HCT116 (cell line): ENCODE results near the gene DGCR8.

Source experiments
- CEBPB ChIP-seq: IDR thresholded peaks from 2 replicates; pipeline ENCODE4 v1.6.1; 2012; ENCODE audit warnings: low read depth
- ELF1 ChIP-seq: IDR thresholded peaks from 2 replicates; pipeline ENCODE4 v1.6.1; 2012; ENCODE audit warnings: low read depth, borderline replicate concordance
- POLR2A ChIP-seq: IDR thresholded peaks from 2 replicates; pipeline ENCODE4 v1.7.0; 2011; ENCODE audit warnings: borderline replicate concordance; ENCODE audit not compliant: insufficient read depth, insufficient read length; ENCODE audit errors: extremely low read depth
- POLR2AphosphoS5 ChIP-seq: IDR thresholded peaks from 2 replicates; pipeline ENCODE4 v1.6.1; 2011; ENCODE audit warnings: mild to moderate bottlenecking, low read depth, low read length, moderate library complexity
- RAD21 ChIP-seq: IDR thresholded peaks from 2 replicates; pipeline ENCODE4 v1.6.1; 2012; ENCODE audit warnings: low read depth, mild to moderate bottlenecking
- SRF ChIP-seq: IDR thresholded peaks from 2 replicates; pipeline ENCODE4 v1.6.1; 2012; ENCODE audit warnings: low read depth
- TCF7L2 ChIP-seq: IDR thresholded peaks from 2 replicates; pipeline ENCODE4 v1.7.0; 2011; ENCODE audit warnings: borderline replicate concordance, inconsistent platforms; ENCODE audit not compliant: insufficient read depth, insufficient read length; ENCODE audit errors: extremely low read depth
- YY1 ChIP-seq: IDR thresholded peaks from 2 replicates; pipeline ENCODE4 v1.6.1; 2011; ENCODE audit warnings: low read length, low read depth, moderate library complexity, mild to moderate bottlenecking; ENCODE audit not compliant: insufficient replicate concordance; ENCODE audit errors: extremely low read depth
- ZNF274 ChIP-seq: fragments of 200-500 bp; sonication (Bioruptor generic); IDR thresholded peaks from 2 replicates; pipeline ENCODE4 v1.6.1; 2014; ENCODE audit warnings: mild to moderate bottlenecking, low read depth, low read length, inconsistent platforms
- TF ChIP-seq, protein P1 (sequence below), 3 experiments: fragments of 200-600 bp in 1 of 3; sonication (generic) in 1 of 3; IDR thresholded peaks in 2 of 3; conservative IDR thresholded peaks in 1 of 3; 2 replicates each; pipeline ENCODE4 v1.5.1; 2012 to 2017; ENCODE audit warnings: low read depth in 2 of 3, low read length in 2 of 3, antibody characterized with exemption in 1 of 3, borderline replicate concordance in 1 of 3, control low read depth in 1 of 3, mild to moderate bottlenecking in 1 of 3, mixed read lengths in 1 of 3, mixed run types in 1 of 3, moderate library complexity in 1 of 3; ENCODE audit not compliant: insufficient read depth in 1 of 3
- TF ChIP-seq, protein P2 (sequence below): IDR thresholded peaks from 2 replicates; pipeline ENCODE4 v1.6.1; 2011; ENCODE audit warnings: mild to moderate bottlenecking, low read length, moderate library complexity; ENCODE audit not compliant: insufficient replicate concordance; ENCODE audit errors: extremely low read depth
- TF ChIP-seq, protein P3 (sequence below): IDR thresholded peaks from 2 replicates; pipeline ENCODE4 v1.6.1; 2012; ENCODE audit warnings: low read depth

DNA sequence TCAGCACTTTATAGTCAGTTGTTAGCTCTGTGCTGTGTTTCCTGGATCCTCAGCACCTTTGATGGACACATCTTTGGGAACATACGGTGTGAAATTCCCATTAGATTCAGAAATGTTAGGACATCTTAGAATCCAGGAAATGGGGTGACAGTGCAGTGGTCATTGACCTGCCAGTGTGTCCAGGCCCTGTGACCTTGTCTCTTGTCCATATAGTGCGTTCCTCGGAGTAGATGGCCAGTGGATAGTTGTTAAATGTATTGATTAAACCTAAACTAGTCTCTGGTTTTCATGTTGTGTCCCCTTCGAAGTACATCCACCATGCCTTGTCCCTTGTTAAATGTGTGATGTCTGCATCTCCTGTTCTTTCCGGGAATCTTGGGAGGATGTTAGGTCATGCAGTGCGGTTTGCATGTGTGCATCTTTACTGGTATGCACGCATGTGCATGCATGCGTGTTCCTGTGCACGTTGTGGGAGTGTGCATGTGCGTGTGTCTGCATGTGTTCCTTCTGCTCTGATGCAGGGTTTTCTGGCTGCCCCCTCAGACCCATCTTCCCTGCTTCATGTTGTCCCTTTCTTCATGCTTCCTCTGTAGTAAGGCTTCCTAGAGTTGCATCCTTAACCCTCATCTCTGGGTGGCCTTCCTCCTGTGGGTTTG, 4.0 kb downstream of the DGCR8 start:
- TF ChIP-seq POLR2A (no peak), TCF7L2 (no peak), SRF (no peak), ELF1 (no peak), POLR2AphosphoS5 (no peak), RAD21 (no peak), CEBPB (no peak), ZNF274 (no peak), YY1 (no peak)
- TF ChIP-seq, protein P1, sequence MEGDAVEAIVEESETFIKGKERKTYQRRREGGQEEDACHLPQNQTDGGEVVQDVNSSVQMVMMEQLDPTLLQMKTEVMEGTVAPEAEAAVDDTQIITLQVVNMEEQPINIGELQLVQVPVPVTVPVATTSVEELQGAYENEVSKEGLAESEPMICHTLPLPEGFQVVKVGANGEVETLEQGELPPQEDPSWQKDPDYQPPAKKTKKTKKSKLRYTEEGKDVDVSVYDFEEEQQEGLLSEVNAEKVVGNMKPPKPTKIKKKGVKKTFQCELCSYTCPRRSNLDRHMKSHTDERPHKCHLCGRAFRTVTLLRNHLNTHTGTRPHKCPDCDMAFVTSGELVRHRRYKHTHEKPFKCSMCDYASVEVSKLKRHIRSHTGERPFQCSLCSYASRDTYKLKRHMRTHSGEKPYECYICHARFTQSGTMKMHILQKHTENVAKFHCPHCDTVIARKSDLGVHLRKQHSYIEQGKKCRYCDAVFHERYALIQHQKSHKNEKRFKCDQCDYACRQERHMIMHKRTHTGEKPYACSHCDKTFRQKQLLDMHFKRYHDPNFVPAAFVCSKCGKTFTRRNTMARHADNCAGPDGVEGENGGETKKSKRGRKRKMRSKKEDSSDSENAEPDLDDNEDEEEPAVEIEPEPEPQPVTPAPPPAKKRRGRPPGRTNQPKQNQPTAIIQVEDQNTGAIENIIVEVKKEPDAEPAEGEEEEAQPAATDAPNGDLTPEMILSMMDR (IDR thresholded peaks at IDR 0.05 in 2 of 3, conservative IDR thresholded peaks at IDR 0.05 in 1 of 3; ENCODE audit: borderline replicate concordance in 1 of 3, insufficient read depth in 1 of 3, low read depth in 2 of 3, low read length in 2 of 3): no peak
- TF ChIP-seq, protein P2, sequence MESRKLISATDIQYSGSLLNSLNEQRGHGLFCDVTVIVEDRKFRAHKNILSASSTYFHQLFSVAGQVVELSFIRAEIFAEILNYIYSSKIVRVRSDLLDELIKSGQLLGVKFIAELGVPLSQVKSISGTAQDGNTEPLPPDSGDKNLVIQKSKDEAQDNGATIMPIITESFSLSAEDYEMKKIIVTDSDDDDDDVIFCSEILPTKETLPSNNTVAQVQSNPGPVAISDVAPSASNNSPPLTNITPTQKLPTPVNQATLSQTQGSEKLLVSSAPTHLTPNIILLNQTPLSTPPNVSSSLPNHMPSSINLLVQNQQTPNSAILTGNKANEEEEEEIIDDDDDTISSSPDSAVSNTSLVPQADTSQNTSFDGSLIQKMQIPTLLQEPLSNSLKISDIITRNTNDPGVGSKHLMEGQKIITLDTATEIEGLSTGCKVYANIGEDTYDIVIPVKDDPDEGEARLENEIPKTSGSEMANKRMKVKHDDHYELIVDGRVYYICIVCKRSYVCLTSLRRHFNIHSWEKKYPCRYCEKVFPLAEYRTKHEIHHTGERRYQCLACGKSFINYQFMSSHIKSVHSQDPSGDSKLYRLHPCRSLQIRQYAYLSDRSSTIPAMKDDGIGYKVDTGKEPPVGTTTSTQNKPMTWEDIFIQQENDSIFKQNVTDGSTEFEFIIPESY: no peak
- TF ChIP-seq, protein P3, sequence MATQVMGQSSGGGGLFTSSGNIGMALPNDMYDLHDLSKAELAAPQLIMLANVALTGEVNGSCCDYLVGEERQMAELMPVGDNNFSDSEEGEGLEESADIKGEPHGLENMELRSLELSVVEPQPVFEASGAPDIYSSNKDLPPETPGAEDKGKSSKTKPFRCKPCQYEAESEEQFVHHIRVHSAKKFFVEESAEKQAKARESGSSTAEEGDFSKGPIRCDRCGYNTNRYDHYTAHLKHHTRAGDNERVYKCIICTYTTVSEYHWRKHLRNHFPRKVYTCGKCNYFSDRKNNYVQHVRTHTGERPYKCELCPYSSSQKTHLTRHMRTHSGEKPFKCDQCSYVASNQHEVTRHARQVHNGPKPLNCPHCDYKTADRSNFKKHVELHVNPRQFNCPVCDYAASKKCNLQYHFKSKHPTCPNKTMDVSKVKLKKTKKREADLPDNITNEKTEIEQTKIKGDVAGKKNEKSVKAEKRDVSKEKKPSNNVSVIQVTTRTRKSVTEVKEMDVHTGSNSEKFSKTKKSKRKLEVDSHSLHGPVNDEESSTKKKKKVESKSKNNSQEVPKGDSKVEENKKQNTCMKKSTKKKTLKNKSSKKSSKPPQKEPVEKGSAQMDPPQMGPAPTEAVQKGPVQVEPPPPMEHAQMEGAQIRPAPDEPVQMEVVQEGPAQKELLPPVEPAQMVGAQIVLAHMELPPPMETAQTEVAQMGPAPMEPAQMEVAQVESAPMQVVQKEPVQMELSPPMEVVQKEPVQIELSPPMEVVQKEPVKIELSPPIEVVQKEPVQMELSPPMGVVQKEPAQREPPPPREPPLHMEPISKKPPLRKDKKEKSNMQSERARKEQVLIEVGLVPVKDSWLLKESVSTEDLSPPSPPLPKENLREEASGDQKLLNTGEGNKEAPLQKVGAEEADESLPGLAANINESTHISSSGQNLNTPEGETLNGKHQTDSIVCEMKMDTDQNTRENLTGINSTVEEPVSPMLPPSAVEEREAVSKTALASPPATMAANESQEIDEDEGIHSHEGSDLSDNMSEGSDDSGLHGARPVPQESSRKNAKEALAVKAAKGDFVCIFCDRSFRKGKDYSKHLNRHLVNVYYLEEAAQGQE: no peak
